GM12892 (cell line): Measurements from ENCODE around the gene INPP5A.

Source experiments
- POLR2A ChIP-seq: IDR thresholded peaks from 2 replicates; pipeline ENCODE4 v1.6.1; 2011; ENCODE audit warnings: low read depth, low read length, control low read depth
- POLR2AphosphoS5 ChIP-seq: IDR thresholded peaks from 2 replicates; pipeline ENCODE4 v1.6.1; 2011; ENCODE audit warnings: low read depth, low read length, control low read depth
- TAF1 ChIP-seq: IDR thresholded peaks from 2 replicates; pipeline ENCODE4 v1.6.1; 2011; ENCODE audit warnings: low read depth, mild to moderate bottlenecking, control low read depth, low read length, borderline replicate concordance

- TF ChIP-seq POLR2AphosphoS5 (no peak; the same call in 1 of the 2 replicates), POLR2A (no peak), TAF1 (no peak)
These were observed 34.3 kb downstream of the INPP5A start for GRCh38 chr10:132571650-132572544.
